SK-N-SH treated with all-trans-retinoic acid at 6 μM for 48 hours (cell line): ENCODE results near the gene METTL22.

ENCODE experiments used
- ARNTL ChIP-seq: fragments of 450-650 bp; formaldehyde crosslinking; IDR thresholded peaks from 2 replicates; pipeline ENCODE4 v1.5.0; 2020; ENCODE audit warnings: low read depth, mild to moderate bottlenecking, moderate library complexity, borderline replicate concordance
- ISL1 ChIP-seq: fragments of 250-450 bp; sonication (Bioruptor Pico); IDR thresholded peaks from 2 replicates; pipeline ENCODE4 v2.1.2; 2022; ENCODE audit warnings: mild to moderate bottlenecking, moderate library complexity
- ZFP3 ChIP-seq: fragments of 250-450 bp; sonication (Bioruptor Pico); IDR thresholded peaks from 2 replicates; pipeline ENCODE4 v1.5.0; 2020; ENCODE audit warnings: mild to moderate bottlenecking, moderate library complexity
- ZFP30 ChIP-seq: fragments of 450-650 bp; formaldehyde crosslinking; IDR thresholded peaks from 2 replicates; pipeline ENCODE4 v1.5.0; 2022; ENCODE audit warnings: mild to moderate bottlenecking, moderate library complexity
- TF ChIP-seq, protein P1 (sequence below): fragments of 250-450 bp; sonication (Bioruptor Pico); IDR thresholded peaks from 2 replicates; pipeline ENCODE4 v1.8.0; 2021; ENCODE audit warnings: low read depth, mild to moderate bottlenecking, moderate library complexity, borderline replicate concordance
- TF ChIP-seq, protein P2 (sequence below): fragments of 250-450 bp; sonication (Bioruptor Pico); IDR thresholded peaks from 2 replicates; pipeline ENCODE4 v1.8.0; 2020; ENCODE audit warnings: mild to moderate bottlenecking, moderate library complexity, borderline replicate concordance

DNA sequence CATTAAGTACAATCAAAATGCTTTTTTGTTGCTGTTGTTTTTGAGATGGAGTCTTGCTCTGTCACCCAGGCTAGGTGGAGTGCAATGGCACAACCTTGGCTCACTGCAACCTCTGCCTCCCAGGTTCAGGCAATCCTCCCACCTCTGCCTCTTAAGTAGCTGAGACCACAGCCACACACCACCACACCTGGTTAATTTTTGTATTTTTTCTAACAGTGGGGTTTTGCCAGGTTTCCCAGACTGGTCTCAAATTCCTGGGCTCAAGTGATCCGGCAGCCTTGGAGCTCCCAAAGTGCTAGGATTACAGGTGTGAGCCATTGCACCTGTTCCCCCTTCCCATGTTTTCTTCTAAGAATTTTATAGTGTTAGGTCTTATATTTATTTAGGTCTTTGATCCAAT lies 48.0 kb downstream of the METTL22 start:
- TF ChIP-seq ARNTL (CRISPR knock-in tag) (no peak), ISL1 (CRISPR knock-in tag) (no peak), ZFP30 (CRISPR knock-in tag) (no peak), ZFP3 (no peak)
- TF ChIP-seq, protein P1, sequence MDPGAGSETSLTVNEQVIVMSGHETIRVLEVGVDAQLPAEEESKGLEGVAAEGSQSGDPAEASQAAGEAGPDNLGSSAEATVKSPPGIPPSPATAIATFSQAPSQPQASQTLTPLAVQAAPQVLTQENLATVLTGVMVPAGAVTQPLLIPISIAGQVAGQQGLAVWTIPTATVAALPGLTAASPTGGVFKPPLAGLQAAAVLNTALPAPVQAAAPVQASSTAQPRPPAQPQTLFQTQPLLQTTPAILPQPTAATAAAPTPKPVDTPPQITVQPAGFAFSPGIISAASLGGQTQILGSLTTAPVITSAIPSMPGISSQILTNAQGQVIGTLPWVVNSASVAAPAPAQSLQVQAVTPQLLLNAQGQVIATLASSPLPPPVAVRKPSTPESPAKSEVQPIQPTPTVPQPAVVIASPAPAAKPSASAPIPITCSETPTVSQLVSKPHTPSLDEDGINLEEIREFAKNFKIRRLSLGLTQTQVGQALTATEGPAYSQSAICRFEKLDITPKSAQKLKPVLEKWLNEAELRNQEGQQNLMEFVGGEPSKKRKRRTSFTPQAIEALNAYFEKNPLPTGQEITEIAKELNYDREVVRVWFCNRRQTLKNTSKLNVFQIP (CRISPR knock-in tag), result no peak
- TF ChIP-seq, protein P2, sequence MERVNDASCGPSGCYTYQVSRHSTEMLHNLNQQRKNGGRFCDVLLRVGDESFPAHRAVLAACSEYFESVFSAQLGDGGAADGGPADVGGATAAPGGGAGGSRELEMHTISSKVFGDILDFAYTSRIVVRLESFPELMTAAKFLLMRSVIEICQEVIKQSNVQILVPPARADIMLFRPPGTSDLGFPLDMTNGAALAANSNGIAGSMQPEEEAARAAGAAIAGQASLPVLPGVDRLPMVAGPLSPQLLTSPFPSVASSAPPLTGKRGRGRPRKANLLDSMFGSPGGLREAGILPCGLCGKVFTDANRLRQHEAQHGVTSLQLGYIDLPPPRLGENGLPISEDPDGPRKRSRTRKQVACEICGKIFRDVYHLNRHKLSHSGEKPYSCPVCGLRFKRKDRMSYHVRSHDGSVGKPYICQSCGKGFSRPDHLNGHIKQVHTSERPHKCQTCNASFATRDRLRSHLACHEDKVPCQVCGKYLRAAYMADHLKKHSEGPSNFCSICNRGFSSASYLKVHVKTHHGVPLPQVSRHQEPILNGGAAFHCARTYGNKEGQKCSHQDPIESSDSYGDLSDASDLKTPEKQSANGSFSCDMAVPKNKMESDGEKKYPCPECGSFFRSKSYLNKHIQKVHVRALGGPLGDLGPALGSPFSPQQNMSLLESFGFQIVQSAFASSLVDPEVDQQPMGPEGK (CRISPR knock-in tag), result no peak
